Measurements from ENCODE around the gene APLN. TPM values are rescaled to one million over a fixed set of nuclear protein-coding genes. Genes with fewer than 3 reads are reported as not detected.

Gene APLN
- total RNA-seq, 4 donors from 2014 or later = 0.16 TPM; not detected in 3

GRCh38 chrX:129679901-129680300, 25.1 kb upstream of the APLN start:
- DNase-seq (ENCODE audit: low spot score in 2 of 2) = no peak
- no peak overlapping the region for H3K4me3 ChIP-seq (ENCODE audit: low read depth, poor library complexity, severe bottlenecking)
- whole genome bisulfite sequencing, 2 donors = 74 to 92% methylated on average over 1 of the region's 1 CpG
- intact Hi-C loops (cut with DNase I; ENCODE audit: low total_unique reads) = no loop called here
- no peak for TF ChIP-seq CTCF (IDR thresholded peaks at IDR 0.05)
- no peak for TF ChIP-seq POLR2A (IDR thresholded peaks at IDR 0.05)

- no peak for TF ChIP-seq CTCF (IDR thresholded peaks at IDR 0.05)
- TF ChIP-seq POLR2A (IDR thresholded peaks at IDR 0.05) = no peak
- intact Hi-C loops (cut with DNase I; ENCODE audit: low total_unique reads) = no loop called here
- DNase-seq (ENCODE audit: low spot score in 2 of 2) = no peak
- no peak overlapping the region for H3K4me3 ChIP-seq (ENCODE audit: low read depth, poor library complexity, severe bottlenecking)
- WGBS, 2 donors = 38 to 49% methylated on average over 9 to 14 of the region's 14 CpGs
Measured at GRCh38 chrX:129678614-129679195, 23.9 kb upstream of the APLN start.

GRCh38 chrX:129667412-129667811, 12.7 kb upstream of the APLN start:
- intact Hi-C loops (cut with DNase I; ENCODE audit: low total_unique reads) = no loop called here
- no peak overlapping the region for H3K4me3 ChIP-seq (ENCODE audit: low read depth, poor library complexity, severe bottlenecking)
- no peak for DNase-seq (ENCODE audit: low spot score in 2 of 2)
- TF ChIP-seq POLR2A (IDR thresholded peaks at IDR 0.05) (no peak), CTCF (IDR thresholded peaks at IDR 0.05) (no peak)

- intact Hi-C loops (cut with DNase I; ENCODE audit: low total_unique reads) = no loop called here
- TF ChIP-seq POLR2A (IDR thresholded peaks at IDR 0.05) (no peak), CTCF (IDR thresholded peaks at IDR 0.05) (no peak)
- no peak overlapping the region for H3K4me3 ChIP-seq (ENCODE audit: low read depth, poor library complexity, severe bottlenecking)
- DNase-seq (ENCODE audit: low spot score in 2 of 2) = no peak
- WGBS, 2 donors = 28 to 33% methylated on average over 7 of the region's 7 CpGs
Measured at GRCh38 chrX:129665916-129666644, 11.3 kb upstream of the APLN start.

- H3K4me3 ChIP-seq (ENCODE audit: low read depth, poor library complexity, severe bottlenecking) = no peak overlapping the region
- intact Hi-C loops (cut with DNase I; ENCODE audit: low total_unique reads) = no loop called here
- TF ChIP-seq CTCF (IDR thresholded peaks at IDR 0.05) (no peak), POLR2A (IDR thresholded peaks at IDR 0.05) (no peak)
- no peak for DNase-seq (ENCODE audit: low spot score in 2 of 2)
- WGBS, 2 donors = 60 to 64% methylated on average over 3 of the region's 3 CpGs
Measured at GRCh38 chrX:129663171-129663570, 8.4 kb upstream of the APLN start.
